Stimulated activated effector memory CD8-positive, alpha-beta T cell treated with anti-CD3 and anti-CD28 coated beads, Interleukin-12 subunit alpha, Interleukin-12 subunit beta, amount 100 ng/mL, for 72 hours (primary cell): ENCODE measurements around the gene UGT3A2.

Experiments
- ATAC-seq: fragments of 150-1000 bp; cut with Tn5 transposase; 2 replicates; pipeline ENCODE4 v1.10.0; 2021
- DNase-seq, 2 donors: peaks; one replicate each; pipeline ENCODE4 v3.0.0; 2021 to 2022; ENCODE audit warnings: low spot score in 2 of 2
- H3K27ac Mint-ChIP-seq: one replicate; pipeline ENCODE4 v1.8.0; 2022; ENCODE audit warnings: mild to moderate bottlenecking, mixed read lengths
- H3K36me3 Mint-ChIP-seq: one replicate; pipeline ENCODE4 v1.8.0; 2022; ENCODE audit warnings: mild to moderate bottlenecking, mixed read lengths
- H3K4me1 Mint-ChIP-seq: one replicate; pipeline ENCODE4 v1.8.0; 2022; ENCODE audit warnings: mixed read lengths
- H3K4me3 Mint-ChIP-seq: one replicate; pipeline ENCODE4 v1.8.0; 2022; ENCODE audit warnings: mild to moderate bottlenecking, mixed read lengths
- H3K9me3 Mint-ChIP-seq: one replicate; pipeline ENCODE4 v1.8.0; 2022; ENCODE audit warnings: mixed read lengths

Gene UGT3A2

GRCh38 chr5:35999547-35999946, 67.1 kb downstream of the UGT3A2 start:
- no peak for DNase-seq
- Mint-ChIP-seq H3K27ac (no peak overlapping the region), H3K36me3 (no peaks in the 10 kb centered on the region), H3K4me1 (no peaks in the 10 kb centered on the region), H3K4me3 (no peak overlapping the region), H3K9me3 (no peaks in the 10 kb centered on the region)
- ATAC-seq, result no peak

GRCh38 chr5:35996076-35996475, 70.6 kb downstream of the UGT3A2 start:
- H3K4me3 Mint-ChIP-seq, result no peak overlapping the region
- no peaks in the 10 kb centered on the region for H3K4me1 Mint-ChIP-seq
- DNase-seq (no peak), ATAC-seq (no peak)
- no peaks in the 10 kb centered on the region for H3K36me3 Mint-ChIP-seq
- no peaks in the 10 kb centered on the region for H3K9me3 Mint-ChIP-seq
- H3K27ac Mint-ChIP-seq, result no peak overlapping the region

- Mint-ChIP-seq H3K36me3 (no peaks in the 10 kb centered on the region), H3K27ac (no peak within 1 kb of the TSS)
- no peak for ATAC-seq
Observed at GRCh38 chr5:35990941-35991611, 75.6 kb downstream of the UGT3A2 start, which contains the start of gene UGT3A1. UGT3A1 (minus strand) TSS chr5:35991390; CDS start chr5:35991240, 150 bp downstream.

GRCh38 chr5:35990520-35990919, 76.2 kb downstream of the UGT3A2 start:
- H3K9me3 Mint-ChIP-seq, result no peaks in the 10 kb centered on the region
- no peak overlapping the region for H3K27ac Mint-ChIP-seq
- no peaks in the 10 kb centered on the region for H3K36me3 Mint-ChIP-seq
- H3K4me1 Mint-ChIP-seq, result no peaks in the 10 kb centered on the region
- no peak for ATAC-seq
- no peak overlapping the region for H3K4me3 Mint-ChIP-seq
- DNase-seq, result no peak

More at GRCh38 chr5:35990941-35991611, 75.6 kb downstream of the UGT3A2 start, which contains the start of gene UGT3A1:
- no peak within 1 kb of the TSS for H3K4me3 Mint-ChIP-seq
- DNase-seq, result no peak
- no peaks in the 10 kb centered on the region for H3K9me3 Mint-ChIP-seq
- H3K4me1 Mint-ChIP-seq, result no peaks in the 10 kb centered on the region

- no peaks in the 10 kb centered on the region for H3K36me3 Mint-ChIP-seq
- no peak overlapping the region for H3K4me3 Mint-ChIP-seq
- H3K27ac Mint-ChIP-seq, result no peak overlapping the region
- no peaks in the 10 kb centered on the region for H3K9me3 Mint-ChIP-seq
- H3K4me1 Mint-ChIP-seq, result no peaks in the 10 kb centered on the region
- ATAC-seq, result no peak
- DNase-seq, result no peak
Observed at GRCh38 chr5:35988529-35988928, 78.2 kb downstream of the UGT3A2 start.

- ATAC-seq, result no peak
- no peak for DNase-seq
- H3K4me3 Mint-ChIP-seq, result no peak overlapping the region
- H3K27ac Mint-ChIP-seq, result no peak overlapping the region
- H3K9me3 Mint-ChIP-seq, result no peaks in the 10 kb centered on the region
- H3K36me3 Mint-ChIP-seq, result no peaks in the 10 kb centered on the region
- no peaks in the 10 kb centered on the region for H3K4me1 Mint-ChIP-seq
Observed at GRCh38 chr5:35987776-35988175, 78.9 kb downstream of the UGT3A2 start.
